Metanephros (tissue), 1 donor: ENCODE results near the gene GNPDA2. TPM values are rescaled to one million over a fixed set of nuclear protein-coding genes. Genes with fewer than 3 reads are reported as not detected.

Source experiments
- total RNA-seq: library from RNA; depleted of rRNA; stranded (reverse); fragments of >200 nt; gene quantifications from one replicate; pipeline ENCODE4 v1.2.3, GENCODE V29; 2014

The GNPDA2 gene
- 23.9 TPM for total RNA-seq

GRCh38 chr4:44726038-44726871, at the start of gene GNPDA2:
TSS of gene GNPDA2 (minus strand) at chr4:44726556. CDS start at chr4:44722207, 4,349 bp downstream.

GRCh38 chr4:44678094-44679041, 48.0 kb downstream of the GNPDA2 start, which contains the start of gene GUF1:
TSS of gene GUF1 (plus strand) at chr4:44678420. CDS start at chr4:44678623, 203 bp downstream.

Other genes with a start within 250 kb of the GNPDA2 start
- gene YIPF7, start 74.9 kb downstream of the GNPDA2 start, total RNA-seq = 0.53 TPM
- 27.2 TPM for gene GUF1, start 48.1 kb downstream of the GNPDA2 start, total RNA-seq